Stimulated activated CD4-positive, alpha-beta T cell treated with anti-CD3 and anti-CD28 coated beads, Interleukin-4, amount 100 ng/mL, for 24 hours (primary cell): ENCODE data around the gene COG2.
"Not testable (repeated sequence)": the region's sequence is repeated elsewhere in the genome, so short reads cannot be mapped to it uniquely, and the experiment has no call there.

Experiments
- DNase-seq: peaks from one replicate; pipeline ENCODE4 v3.0.0-alpha.2; 2020

Gene COG2

DNA sequence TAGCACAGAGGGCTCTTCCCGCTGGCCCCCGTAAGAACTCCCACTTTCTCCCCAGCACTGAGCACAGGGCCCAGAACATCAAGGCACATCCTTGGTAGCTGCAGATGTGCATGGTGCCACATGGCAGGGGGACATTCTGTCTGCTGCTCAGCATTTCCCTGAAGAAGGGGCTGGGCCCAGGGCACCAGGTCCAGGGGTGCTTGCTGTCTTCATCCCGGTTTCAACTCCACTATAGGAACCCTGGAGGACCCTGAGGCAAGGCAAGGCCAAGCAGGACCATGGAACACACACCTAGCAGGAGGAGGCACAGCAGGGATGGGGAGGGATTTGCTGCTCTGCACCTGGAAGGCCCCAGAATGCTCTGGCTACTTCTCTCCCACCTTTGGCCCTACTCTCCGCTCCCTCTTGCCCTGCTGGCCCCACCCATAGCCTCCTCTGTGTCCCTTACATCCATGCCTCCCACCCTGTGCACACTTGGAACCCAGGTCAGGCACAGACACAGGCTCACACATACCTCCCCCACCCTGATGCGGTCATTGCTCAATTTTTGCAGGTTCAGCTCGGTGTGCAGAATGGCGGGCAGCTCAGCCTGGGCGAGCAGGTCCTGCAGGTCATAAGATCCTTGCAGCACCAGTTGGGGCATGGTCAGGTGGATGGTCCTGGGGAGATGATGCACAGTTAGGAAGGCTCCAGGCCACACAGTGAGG lies 61.6 kb downstream of the COG2 start:
- no peak for DNase-seq

DNA sequence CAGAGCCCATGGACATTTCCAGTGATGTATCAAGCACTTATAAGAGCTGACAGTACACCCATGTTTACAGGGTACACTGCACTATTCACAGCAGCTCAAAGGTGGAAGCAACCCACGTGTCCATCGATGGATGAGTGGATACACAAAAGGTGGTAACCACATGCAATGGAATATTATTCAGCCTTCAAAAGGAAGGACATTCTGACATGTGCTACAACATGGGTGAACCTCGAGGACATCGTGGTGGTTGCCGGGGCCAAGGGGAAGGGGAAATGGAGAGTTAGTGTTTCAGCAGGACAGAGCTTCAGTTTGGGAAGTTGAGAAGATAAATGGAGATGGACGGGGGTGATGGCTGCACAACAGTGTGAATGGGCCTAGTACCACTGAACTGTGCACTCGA lies 62.5 kb downstream of the COG2 start:
- no peak for DNase-seq

DNA sequence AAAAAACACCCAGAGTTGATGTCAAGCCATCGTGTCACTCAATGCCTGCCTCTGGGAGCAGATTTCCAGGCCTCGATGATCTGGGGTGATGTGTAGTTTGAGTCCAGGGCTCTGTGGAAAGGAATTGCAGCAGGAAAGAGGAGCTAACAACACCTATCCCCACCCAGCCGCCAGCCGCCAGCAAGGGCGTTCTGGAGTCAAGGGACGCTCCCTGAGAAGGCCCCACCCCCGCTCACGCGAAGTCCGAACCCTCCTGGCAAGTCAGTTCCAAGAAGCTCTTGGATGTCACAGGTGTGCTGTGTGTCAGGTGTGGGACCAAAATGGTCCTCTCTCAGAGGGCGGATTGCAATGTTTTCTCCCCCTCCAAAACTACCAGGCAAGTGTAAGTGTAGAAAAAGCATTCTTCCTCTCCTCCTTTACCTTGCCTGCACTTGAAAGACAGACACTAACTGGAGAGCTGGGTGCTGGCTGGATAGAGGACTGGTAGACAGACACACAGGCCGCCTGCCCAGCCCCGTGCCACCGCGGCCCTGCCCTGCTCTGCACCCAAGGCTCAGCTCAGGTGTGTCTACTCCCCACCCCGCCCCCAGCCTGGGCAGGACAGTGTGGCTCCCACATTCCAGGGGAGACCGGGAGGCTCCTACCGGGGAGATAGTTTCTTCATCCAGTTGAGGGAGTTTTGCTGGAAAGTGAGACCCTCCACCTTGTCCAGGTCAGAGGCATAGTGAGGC lies 63.2 kb downstream of the COG2 start:
- no peak for DNase-seq

- DNase-seq = no peak
These were observed 63.9 kb downstream of the COG2 start for GRCh38 chr1:230706020-230706699.

- no peak for DNase-seq
These were observed 64.8 kb downstream of the COG2 start for GRCh38 chr1:230706887-230707731.

GRCh38 chr1:230707732-230708630 lies 65.7 kb downstream of the COG2 start:
- no peak for DNase-seq

GRCh38 chr1:230708631-230709580 lies 66.6 kb downstream of the COG2 start:
- no peak for DNase-seq

DNA sequence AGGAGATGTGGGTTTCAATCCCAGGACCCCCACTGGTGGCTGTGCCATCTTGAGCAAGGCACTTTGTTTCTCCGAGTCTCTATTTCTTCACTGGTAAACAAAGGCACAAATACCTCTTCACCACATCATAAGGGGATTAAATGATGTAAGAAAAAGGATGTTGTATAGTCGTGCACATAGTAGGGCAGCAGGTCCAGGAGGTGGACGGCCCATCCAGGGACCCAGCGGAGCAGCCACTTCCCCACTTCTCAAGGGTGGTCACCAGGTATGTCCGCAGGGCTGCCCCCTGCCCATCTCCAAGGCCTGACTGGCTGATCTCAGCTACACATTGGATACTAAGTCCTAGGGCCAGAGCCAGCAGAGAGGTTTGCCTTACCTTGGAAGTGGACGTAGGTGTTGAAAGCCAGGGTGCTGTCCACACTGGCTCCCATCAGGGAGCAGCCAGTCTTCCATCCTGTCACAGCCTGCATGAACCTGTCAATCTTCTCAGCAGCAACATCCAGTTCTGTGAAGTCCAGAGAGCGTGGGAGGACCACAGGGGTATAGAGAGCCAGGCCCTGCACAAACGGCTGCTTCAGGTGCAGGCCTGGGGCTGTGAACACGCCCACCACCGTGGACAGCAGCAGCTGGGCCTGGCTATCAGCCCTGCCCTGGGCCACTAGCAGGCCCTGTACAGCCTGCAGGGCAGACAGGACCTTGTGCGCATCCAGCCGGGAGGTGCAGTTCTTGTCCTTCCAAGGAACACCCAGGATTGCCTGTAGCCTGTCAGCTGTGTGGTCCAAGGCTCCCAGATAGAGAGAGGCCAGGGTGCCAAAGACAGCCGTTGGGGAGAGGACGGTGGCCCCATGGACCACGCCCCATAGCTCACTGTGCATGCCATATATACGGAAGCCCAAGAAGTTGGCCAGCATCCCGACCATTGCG lies 67.6 kb downstream of the COG2 start:
- no peak for DNase-seq

GRCh38 chr1:230710543-230710904 lies 68.2 kb downstream of the COG2 start:
- DNase-seq = no peak

DNA sequence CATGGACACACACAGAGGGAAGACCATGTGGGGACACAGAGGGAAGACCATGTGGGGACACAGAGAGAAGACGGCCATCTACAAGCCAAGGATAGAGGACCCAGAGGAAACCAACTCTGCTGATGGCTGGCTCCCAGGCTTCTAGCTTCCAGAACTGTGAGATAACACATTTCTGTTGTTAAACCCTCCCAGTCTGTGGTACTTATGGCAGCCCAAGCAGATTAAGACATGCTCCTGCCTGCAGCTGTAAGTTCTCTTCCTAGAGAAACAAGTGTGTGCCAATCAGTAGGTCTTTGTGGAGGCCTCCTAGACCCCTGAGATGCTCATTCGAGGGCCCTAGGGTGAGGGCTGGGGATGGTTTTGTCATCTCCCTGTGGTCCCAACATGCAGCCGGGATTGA lies 69.0 kb downstream of the COG2 start:
- no peak for DNase-seq

DNA sequence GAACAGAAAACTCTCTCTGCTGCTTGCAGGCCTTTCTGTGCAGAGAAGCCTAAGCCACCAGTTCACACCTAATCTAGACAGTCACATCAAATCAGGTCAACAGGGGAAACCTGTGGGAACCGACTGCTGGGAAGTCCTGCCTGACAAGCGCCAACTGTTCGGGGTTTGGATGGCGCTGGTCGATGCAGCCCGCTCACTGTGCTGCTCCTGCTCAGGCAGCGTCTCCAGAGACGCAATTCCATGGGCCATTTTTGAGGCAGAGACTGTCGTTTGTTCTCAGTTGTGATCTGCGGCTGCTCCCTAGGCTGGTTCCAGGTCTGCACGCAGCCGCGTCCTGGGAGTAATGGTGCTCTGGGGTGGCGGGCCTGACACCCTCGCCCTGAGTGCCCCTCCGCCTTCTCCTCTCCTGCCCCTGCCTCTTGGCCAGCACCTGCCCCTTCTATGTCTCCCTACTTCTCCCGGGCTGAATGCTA lies 70.2 kb downstream of the COG2 start:
- no peak for DNase-seq

DNA sequence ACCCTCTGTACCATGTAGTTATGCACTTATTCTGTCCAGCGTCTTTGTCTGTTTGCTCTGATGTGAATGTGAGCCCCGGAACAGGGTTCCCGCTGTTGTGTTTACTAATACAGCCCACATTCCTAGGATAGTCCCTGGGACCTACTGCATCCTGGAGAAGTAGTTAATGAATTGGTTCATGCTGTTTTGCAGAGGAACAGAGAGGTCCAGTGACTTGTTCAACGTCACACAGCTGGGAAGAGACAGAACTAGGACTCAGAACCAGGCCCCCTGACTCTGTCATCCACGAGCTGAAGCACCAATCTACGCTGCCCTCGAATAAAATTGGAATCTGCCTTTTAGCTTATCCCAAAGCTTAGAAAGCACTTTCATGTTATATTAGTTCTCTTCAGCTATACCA lies 70.9 kb downstream of the COG2 start:
- no peak for DNase-seq

- DNase-seq = no peak
These were observed 71.2 kb downstream of the COG2 start for GRCh38 chr1:230713547-230713914.

DNA sequence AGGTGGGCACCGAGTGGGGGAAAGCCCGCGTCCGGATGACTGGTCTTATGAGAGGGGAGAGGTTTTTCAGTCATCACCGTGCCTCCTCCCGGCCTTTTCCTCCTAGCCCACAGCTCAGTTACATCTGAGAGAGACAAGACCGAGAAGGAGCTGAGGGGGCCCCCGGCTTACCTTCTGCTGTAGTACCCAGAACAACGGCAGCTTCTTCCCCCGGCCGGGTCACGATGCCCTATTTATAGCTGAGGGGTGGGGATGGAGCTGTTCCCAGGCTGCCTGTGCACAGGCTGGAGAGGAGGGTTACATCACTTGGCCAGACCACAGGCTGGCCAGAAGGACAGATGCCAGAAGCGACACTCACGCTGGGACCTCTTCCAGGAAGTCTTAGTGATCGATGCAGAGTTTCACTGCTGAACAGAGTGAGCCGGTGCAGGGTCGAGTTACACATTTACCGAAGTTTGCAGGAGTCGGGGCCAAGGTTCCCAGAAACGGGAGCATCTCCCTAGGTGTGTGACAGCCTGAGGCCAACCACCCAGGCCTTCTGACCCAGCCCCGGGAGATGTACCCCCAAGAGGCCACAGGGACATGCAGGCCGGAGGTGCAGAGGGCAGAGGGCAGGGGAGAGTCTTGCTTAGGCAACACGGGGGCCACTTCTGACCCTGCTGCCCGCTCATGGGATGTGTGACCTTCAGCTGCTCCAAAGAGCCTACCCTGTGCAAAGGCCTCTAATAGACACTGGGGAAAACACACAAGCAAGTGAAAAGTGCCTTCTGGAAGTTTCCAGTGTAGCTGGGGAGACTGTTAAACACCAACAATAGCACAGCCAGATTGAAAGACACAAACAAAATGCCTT lies 71.9 kb downstream of the COG2 start, which contains the start of gene AGT:
Gene AGT, minus strand, starts transcription at position 208 of the 850 bp plus-strand sequence. CDS start 3,299 bp downstream, outside the sequence.
- no peak for DNase-seq

- DNase-seq = no peak
These were observed 73.2 kb downstream of the COG2 start for GRCh38 chr1:230715510-230715909.

GRCh38 chr1:230716453-230716852 lies 74.2 kb downstream of the COG2 start:
- not testable (repeated sequence) for DNase-seq

GRCh38 chr1:230717251-230717650 lies 75.0 kb downstream of the COG2 start:
- no peak for DNase-seq

DNA sequence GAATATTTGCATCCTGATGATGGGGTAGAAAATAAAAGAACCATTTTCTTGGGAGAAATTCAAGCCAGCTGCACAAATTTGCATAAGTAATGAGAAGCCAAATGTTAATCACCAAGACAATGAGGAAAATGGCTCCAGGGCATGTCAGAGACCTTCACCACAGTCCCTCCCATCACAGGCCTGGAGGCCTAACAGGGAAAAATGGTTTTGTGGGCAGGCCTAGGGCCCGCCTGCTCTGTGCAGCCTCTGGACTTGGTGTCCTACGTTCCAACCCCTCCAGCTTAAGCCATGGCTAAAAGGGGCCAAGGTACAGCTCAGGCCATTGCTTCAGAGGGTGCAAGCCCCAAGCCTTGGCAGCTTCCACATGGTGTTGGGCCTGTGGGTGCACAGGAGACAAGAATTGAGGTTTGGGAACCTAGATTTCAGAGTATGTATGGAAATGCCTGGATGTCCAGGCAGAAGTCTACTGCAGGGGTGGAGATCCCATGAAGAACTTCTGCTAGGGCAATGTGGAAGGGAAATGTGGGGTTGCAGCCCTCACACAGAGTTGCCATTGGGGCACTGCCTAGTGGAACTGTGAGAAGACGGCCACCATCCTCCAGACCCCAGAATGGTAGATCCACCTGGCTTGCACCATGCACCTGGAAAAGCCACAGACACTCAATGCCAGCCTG lies 79.7 kb downstream of the COG2 start:
- DNase-seq = not testable (repeated sequence)
